ENCODE measurements around the gene FFAR2. TPM values are rescaled to one million over a fixed set of nuclear protein-coding genes. Genes with fewer than 3 reads are reported as not detected.
"Not testable (repeated sequence)": the region's sequence is repeated elsewhere in the genome, so short reads cannot be mapped to it uniquely, and the experiment has no call there.

FFAR2 gene
- total and polyA plus RNA-seq, 7 experiments from 2014 or later, result 2.2 to 7.1 TPM; not detected in 5

DNA sequence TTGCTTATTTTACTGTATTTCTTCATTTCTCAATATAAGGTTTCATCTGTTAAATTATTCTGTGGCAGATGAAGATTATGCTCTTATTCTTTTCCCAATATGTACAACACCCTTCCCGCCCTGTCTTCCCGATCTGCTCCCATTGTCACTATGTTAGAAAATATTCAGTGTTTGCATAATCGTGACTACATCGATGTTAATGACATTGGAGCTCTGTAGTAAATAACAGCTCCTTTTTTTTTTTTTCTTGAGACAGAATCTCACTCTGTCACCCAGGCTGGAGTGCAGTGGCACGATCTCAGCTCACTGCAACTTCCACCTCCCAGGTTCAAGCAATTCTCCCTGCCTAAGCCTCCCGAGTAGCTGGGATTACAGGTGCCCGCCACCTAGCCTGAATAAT lies 14.9 kb downstream of the FFAR2 start:
- H3K4me3 ChIP-seq (ENCODE audit: low read length); H3K27me3 ChIP-seq (ENCODE audit: control insufficient read depth in 2 of 2, insufficient read depth in 2 of 2, low read length in 2 of 2); H3K9me3 ChIP-seq (ENCODE audit: control insufficient read depth in 2 of 3, low read length in 3 of 3); H3K36me3 Mint-ChIP-seq; H3K27ac ChIP-seq (ENCODE audit: low read depth, low read length); H3K9me3 Mint-ChIP-seq; H3K36me3 ChIP-seq (ENCODE audit: control insufficient read depth in 2 of 3, insufficient read depth in 3 of 3, low read length in 3 of 3); DNase-seq; H3K27me3 Mint-ChIP-seq: not testable (repeated sequence)
- peaks cover 30 to 36% (median 33%) of the 10 kb centered on the region in 7 donors for H3K4me1 Mint-ChIP-seq
- intact Hi-C loops (cut with micrococcal nuclease), result loop anchor here (1.0 to 10.0 kb wide), 6 partner anchors 32 to 322 kb away; partner anchors contain the start of genes FFAR3 (in 1 of the 2), FXYD7 (in 1 of the 2) and USF2 (in 1 of the 2)
- ChIA-PET POLR2A (interaction anchor here (0.6 to 1.6 kb wide), 6 partner anchors 37 to 309 kb away, joined by 3 to 7 read pairs (median 4); partner anchors contain the start of genes FXYD5 and HAUS5), CTCF (interaction anchor here (0.6 to 2.5 kb wide), 11 partner anchors 10 to 226 kb away, joined by 3 to 15 read pairs (median 4); no protein-coding TSS in a partner anchor)
- peak; percentile 59 for ATAC-seq
- peak overlapping the region in 9 of 10 donors; percentile 58 to 87 (median 77) for H3K4me3 Mint-ChIP-seq
- H3K4me1 ChIP-seq (ENCODE audit: control insufficient read depth in 2 of 2, insufficient read depth in 2 of 2, low read length in 2 of 2), result peaks cover 14 to 29% of the 10 kb centered on the region in 2 donors
- peak overlapping the region; percentile 75 to 98 (median 91) for H3K27ac Mint-ChIP-seq

DNA sequence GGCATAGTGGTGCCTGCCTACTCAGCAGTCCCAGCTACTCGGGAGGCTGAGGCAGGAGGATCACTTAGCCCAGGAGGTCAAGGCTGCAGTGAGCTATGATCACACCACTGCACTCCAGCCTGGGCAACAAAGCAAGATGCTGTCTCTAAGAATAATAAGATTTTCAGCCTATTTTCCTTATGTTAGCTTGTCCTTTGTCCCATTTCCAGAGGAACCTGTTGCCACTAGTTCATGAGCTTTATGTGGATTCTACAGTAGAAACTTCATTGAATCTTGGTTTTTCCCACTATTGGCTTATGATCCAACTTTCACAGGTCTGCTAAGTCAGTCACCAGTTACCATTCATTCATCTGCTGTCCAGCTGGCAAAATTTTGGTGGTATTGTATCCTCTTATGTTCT lies 18.2 kb downstream of the FFAR2 start:
- intact Hi-C loops (cut with micrococcal nuclease), result loop anchor here in 1 of 2 donors (10.0 kb wide), 2 partner anchors 201 to 321 kb away; partner anchors contain the start of genes FXYD7 and USF2
- peaks cover 0 to 8% (median 0%) of the 10 kb centered on the region in 5 donors for H3K27me3 Mint-ChIP-seq

GRCh38 chr19:35468637-35469036 lies 20.6 kb downstream of the FFAR2 start:
- Histone ChIP-seq H3K4me1 (ENCODE audit: control insufficient read depth in 2 of 2, insufficient read depth in 2 of 2, low read length in 2 of 2) (peaks cover 0 to 10% of the 10 kb centered on the region in 2 donors), H3K9me3 (ENCODE audit: control insufficient read depth in 2 of 3, low read length in 3 of 3) (no peaks in the 10 kb centered on the region), H3K36me3 (ENCODE audit: control insufficient read depth in 2 of 3, insufficient read depth in 3 of 3, low read length in 3 of 3) (no peaks in the 10 kb centered on the region), H3K4me3 (ENCODE audit: low read length) (no peak overlapping the region), H3K27me3 (ENCODE audit: control insufficient read depth in 2 of 2, insufficient read depth in 2 of 2, low read length in 2 of 2) (no peaks in the 10 kb centered on the region), H3K27ac (ENCODE audit: low read depth, low read length) (no peak overlapping the region)
- ChIA-PET POLR2A (interaction anchor here (1.1 kb wide), 1 partner anchor 326 kb away, joined by 4 read pairs; no protein-coding TSS in a partner anchor), CTCF (interaction anchor here (0.6 to 3.4 kb wide), 6 partner anchors 14 to 231 kb away, joined by 3 to 37 read pairs (median 4); no protein-coding TSS in a partner anchor)
- H3K27me3 Mint-ChIP-seq, result peaks cover 0 to 8% (median 0%) of the 10 kb centered on the region in 5 donors
- intact Hi-C loops (cut with micrococcal nuclease), result loop anchor here (1.0 to 10.0 kb wide), 6 partner anchors 116 to 401 kb away; partner anchors contain the start of genes FXYD7 (in 1 of the 2) and USF2 (in 1 of the 2)
- no peak overlapping the region for H3K27ac Mint-ChIP-seq
- H3K4me1 Mint-ChIP-seq, result peaks cover 4 to 9% (median 7%) of the 10 kb centered on the region in 7 donors
- ATAC-seq (peak; percentile 99), DNase-seq (peak; percentile 30 to 66 (median 57))
- no peaks in the 10 kb centered on the region for H3K9me3 Mint-ChIP-seq
- no peak overlapping the region for H3K4me3 Mint-ChIP-seq
- no peaks in the 10 kb centered on the region for H3K36me3 Mint-ChIP-seq

More for the DNA sequence above, 18.2 kb downstream of the FFAR2 start:
- CTCF ChIA-PET, result interaction anchor here (0.7 to 1.5 kb wide), 4 partner anchors 26 to 191 kb away, joined by 3 to 5 read pairs (median 4); no protein-coding TSS in a partner anchor
- peaks cover 14 to 28% of the 10 kb centered on the region in 2 donors for H3K4me1 ChIP-seq (ENCODE audit: control insufficient read depth in 2 of 2, insufficient read depth in 2 of 2, low read length in 2 of 2)
- no peak overlapping the region for H3K27ac ChIP-seq (ENCODE audit: low read depth, low read length)
- H3K9me3 ChIP-seq (ENCODE audit: control insufficient read depth in 2 of 3, low read length in 3 of 3), result no peaks in the 10 kb centered on the region
- no peaks in the 10 kb centered on the region for H3K9me3 Mint-ChIP-seq
- POLR2A ChIA-PET, result interaction anchor here (0.7 kb wide), 1 partner anchor 111 kb away, joined by 3 read pairs; no protein-coding TSS in a partner anchor
- H3K4me3 ChIP-seq (ENCODE audit: low read length), result no peak overlapping the region
- no peak for ATAC-seq
- no peaks in the 10 kb centered on the region for H3K36me3 ChIP-seq (ENCODE audit: control insufficient read depth in 2 of 3, insufficient read depth in 3 of 3, low read length in 3 of 3)
- H3K4me3 Mint-ChIP-seq, result no peak overlapping the region
- peaks cover 21 to 25% (median 22%) of the 10 kb centered on the region in 7 donors for H3K4me1 Mint-ChIP-seq
- H3K27me3 ChIP-seq (ENCODE audit: control insufficient read depth in 2 of 2, insufficient read depth in 2 of 2, low read length in 2 of 2), result no peaks in the 10 kb centered on the region
- peaks cover 0 to 3% (median 0%) of the 10 kb centered on the region in 5 donors for H3K36me3 Mint-ChIP-seq
- no peak overlapping the region for H3K27ac Mint-ChIP-seq
- no peak for DNase-seq

DNA sequence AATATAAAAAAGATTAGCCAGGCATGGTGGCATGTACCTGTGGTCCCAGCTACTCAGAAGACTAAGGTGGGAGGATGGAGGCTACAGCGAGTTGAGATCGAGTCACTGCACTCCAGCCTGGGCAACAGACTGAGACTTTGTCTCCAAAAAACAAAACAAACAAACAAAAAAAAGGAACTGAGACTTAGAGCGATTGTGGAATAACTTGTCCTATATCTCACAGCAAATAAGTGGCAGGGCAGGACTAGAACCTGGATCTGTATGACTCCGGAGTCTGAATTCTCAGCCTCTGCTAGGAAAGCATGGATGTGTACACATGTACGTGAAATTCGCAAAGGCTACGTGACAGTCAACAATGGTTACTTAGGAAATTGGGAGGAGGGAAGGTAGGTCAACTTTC lies 22.1 kb downstream of the FFAR2 start:
- no peaks in the 10 kb centered on the region for H3K36me3 Mint-ChIP-seq
- Histone ChIP-seq H3K27me3 (ENCODE audit: control insufficient read depth in 2 of 2, insufficient read depth in 2 of 2, low read length in 2 of 2) (no peaks in the 10 kb centered on the region), H3K9me3 (ENCODE audit: control insufficient read depth in 2 of 3, low read length in 3 of 3) (no peaks in the 10 kb centered on the region), H3K4me1 (ENCODE audit: control insufficient read depth in 2 of 2, insufficient read depth in 2 of 2, low read length in 2 of 2) (no peaks in the 10 kb centered on the region), H3K27ac (ENCODE audit: low read depth, low read length) (no peak overlapping the region), H3K36me3 (ENCODE audit: control insufficient read depth in 2 of 3, insufficient read depth in 3 of 3, low read length in 3 of 3) (no peaks in the 10 kb centered on the region), H3K4me3 (ENCODE audit: low read length) (no peak overlapping the region)
- no peak for DNase-seq
- H3K4me1 Mint-ChIP-seq, result peaks cover 0 to 4% (median 0%) of the 10 kb centered on the region in 7 donors
- no peak overlapping the region for H3K4me3 Mint-ChIP-seq
- intact Hi-C loops (cut with micrococcal nuclease), result no loop called here
- ChIA-PET CTCF (interaction anchor here (1.0 to 3.4 kb wide), 5 partner anchors 18 to 117 kb away, joined by 3 to 37 read pairs (median 4); no protein-coding TSS in a partner anchor), POLR2A (interaction anchor here (0.6 kb wide), 1 partner anchor 205 kb away, joined by 3 read pairs; no protein-coding TSS in a partner anchor)
- no peak for ATAC-seq
- no peak overlapping the region for H3K27ac Mint-ChIP-seq
- H3K27me3 Mint-ChIP-seq, result peaks cover 0 to 6% (median 0%) of the 10 kb centered on the region in 5 donors
- H3K9me3 Mint-ChIP-seq, result no peaks in the 10 kb centered on the region

DNA sequence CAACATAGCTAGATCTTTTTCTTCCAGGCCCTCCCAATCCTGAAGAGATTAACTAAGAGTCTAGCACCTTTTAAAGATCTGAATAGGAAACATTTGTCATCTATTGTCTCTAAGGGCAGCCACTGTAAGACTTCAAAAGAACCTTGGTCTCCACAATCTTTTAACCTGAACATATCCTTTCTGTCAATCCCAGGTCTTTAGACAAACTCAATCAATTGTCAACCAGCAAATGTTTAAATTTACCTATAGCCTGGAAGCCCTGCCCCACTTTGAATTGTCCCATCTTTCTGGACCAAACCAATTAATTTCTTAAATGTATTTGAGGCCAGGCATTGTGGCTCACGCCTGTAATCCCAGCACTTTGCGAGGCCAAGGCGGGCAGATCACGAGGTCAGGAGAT lies 23.0 kb downstream of the FFAR2 start:
- DNase-seq; intact Hi-C loops (cut with micrococcal nuclease); H3K36me3 Mint-ChIP-seq; H3K4me1 Mint-ChIP-seq; H3K9me3 ChIP-seq (ENCODE audit: control insufficient read depth in 2 of 3, low read length in 3 of 3); H3K27me3 ChIP-seq (ENCODE audit: control insufficient read depth in 2 of 2, insufficient read depth in 2 of 2, low read length in 2 of 2); ATAC-seq; H3K4me3 Mint-ChIP-seq; H3K4me1 ChIP-seq (ENCODE audit: control insufficient read depth in 2 of 2, insufficient read depth in 2 of 2, low read length in 2 of 2); H3K4me3 ChIP-seq (ENCODE audit: low read length); POLR2A ChIA-PET; H3K9me3 Mint-ChIP-seq; H3K36me3 ChIP-seq (ENCODE audit: control insufficient read depth in 2 of 3, insufficient read depth in 3 of 3, low read length in 3 of 3); H3K27ac Mint-ChIP-seq; H3K27ac ChIP-seq (ENCODE audit: low read depth, low read length); H3K27me3 Mint-ChIP-seq: not testable (repeated sequence)
- CTCF ChIA-PET, result interaction anchor here (2.8 kb wide), 1 partner anchor 118 kb away, joined by 12 read pairs; no protein-coding TSS in a partner anchor

DNA sequence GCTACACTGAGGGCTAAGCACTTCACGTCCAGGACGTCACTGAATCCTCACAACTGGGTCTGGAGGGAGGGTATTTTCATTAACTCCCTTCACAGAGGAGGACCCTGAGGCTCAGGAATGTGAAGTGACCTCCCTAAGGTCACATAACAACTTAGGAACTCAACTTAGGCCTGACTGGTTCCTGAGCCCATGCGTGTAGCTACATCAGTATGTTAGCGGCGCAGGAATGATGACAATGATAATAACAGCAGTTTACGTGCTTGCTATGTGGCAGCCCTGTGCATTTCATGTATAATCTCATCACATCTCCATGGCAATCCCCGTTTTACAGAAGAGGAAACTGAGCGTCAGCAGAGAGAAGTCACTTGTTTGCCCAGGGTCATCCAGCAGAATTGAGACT lies 23.9 kb downstream of the FFAR2 start:
- H3K4me1 Mint-ChIP-seq, result peaks cover 0 to 2% (median 0%) of the 10 kb centered on the region in 7 donors
- Histone ChIP-seq H3K4me1 (ENCODE audit: control insufficient read depth in 2 of 2, insufficient read depth in 2 of 2, low read length in 2 of 2) (no peaks in the 10 kb centered on the region), H3K9me3 (ENCODE audit: control insufficient read depth in 2 of 3, low read length in 3 of 3) (no peaks in the 10 kb centered on the region), H3K4me3 (ENCODE audit: low read length) (no peak overlapping the region), H3K36me3 (ENCODE audit: control insufficient read depth in 2 of 3, insufficient read depth in 3 of 3, low read length in 3 of 3) (no peaks in the 10 kb centered on the region), H3K27ac (ENCODE audit: low read depth, low read length) (no peak overlapping the region), H3K27me3 (ENCODE audit: control insufficient read depth in 2 of 2, insufficient read depth in 2 of 2, low read length in 2 of 2) (no peaks in the 10 kb centered on the region)
- ChIA-PET CTCF (interaction anchor here (2.8 kb wide), 1 partner anchor 119 kb away, joined by 12 read pairs; no protein-coding TSS in a partner anchor), POLR2A (no interaction called here)
- no peaks in the 10 kb centered on the region for H3K36me3 Mint-ChIP-seq
- H3K4me3 Mint-ChIP-seq, result no peak overlapping the region
- ATAC-seq (no peak), DNase-seq (no peak)
- peaks cover 0 to 8% (median 0%) of the 10 kb centered on the region in 5 donors for H3K27me3 Mint-ChIP-seq
- H3K9me3 Mint-ChIP-seq, result peaks cover 0 to 2% (median 0%) of the 10 kb centered on the region in 11 donors
- intact Hi-C loops (cut with micrococcal nuclease), result no loop called here
- peak overlapping the region in 1 of 9 donors; percentile 37 for H3K27ac Mint-ChIP-seq
